Small intestine (tissue), 7 donors: ENCODE measurements around the gene MARCHF5. TPM values are rescaled to one million over a fixed set of nuclear protein-coding genes. Genes with fewer than 3 reads are reported as not detected.
"Not testable (repeated sequence)": the region's sequence is repeated elsewhere in the genome, so short reads cannot be mapped to it uniquely, and the experiment has no call there.

Source experiments
- DNase-seq, 2 donors: peaks; one replicate each; pipeline versions ENCODE4 v3.0.0 to v3.0.0-alpha.2; 2013
- FAIRE-seq: peaks from 2 replicates; lab custom pipeline; 2012; peaks lifted over from hg19 to GRCh38; lab: Jason Lieb, UNC
- H3K27ac ChIP-seq, 3 donors: one replicate each; pipeline ENCODE4 v1.5.1; 2013; ENCODE audit warnings: low read length in 2 of 3, mild to moderate bottlenecking in 2 of 3, control low read depth in 1 of 3, inconsistent platforms in 1 of 3, low read depth in 1 of 3, moderate library complexity in 1 of 3
- H3K27me3 ChIP-seq, 3 donors: one replicate each; pipeline ENCODE4 v1.6.1; 2013; ENCODE audit warnings: low read length in 3 of 3, inconsistent platforms in 1 of 3; ENCODE audit not compliant: control insufficient read depth in 3 of 3, insufficient read depth in 3 of 3
- H3K36me3 ChIP-seq, 3 donors: one replicate each; pipeline ENCODE4 v1.6.1; 2013; ENCODE audit warnings: low read length in 3 of 3, inconsistent platforms in 1 of 3, low read depth in 1 of 3, mild to moderate bottlenecking in 1 of 3, moderate library complexity in 1 of 3; ENCODE audit not compliant: control insufficient read depth in 3 of 3, insufficient read depth in 2 of 3
- H3K4me1 ChIP-seq, 3 donors: one replicate each; pipeline ENCODE4 v1.6.1; 2013; ENCODE audit warnings: low read length in 2 of 3, inconsistent platforms in 1 of 3, low read depth in 1 of 3, mild to moderate bottlenecking in 1 of 3, moderate library complexity in 1 of 3; ENCODE audit not compliant: control insufficient read depth in 3 of 3, insufficient read depth in 2 of 3
- H3K4me3 ChIP-seq, 3 donors: one replicate each; pipeline ENCODE4 v1.5.1; 2013; ENCODE audit warnings: low read length in 3 of 3, control low read depth in 1 of 3, inconsistent platforms in 1 of 3, low read depth in 1 of 3, mild to moderate bottlenecking in 1 of 3, moderate library complexity in 1 of 3
- H3K9me3 ChIP-seq, 2 donors: one replicate each; pipeline ENCODE4 v1.6.1; 2013; ENCODE audit warnings: low read depth in 1 of 2, low read length in 1 of 2; ENCODE audit not compliant: control insufficient read depth in 2 of 2, insufficient read depth in 1 of 2
- WGBS, 3 donors: extraction: QIAGEN DNeasy Blood & Tissue Kit; methylation state at CpG; one replicate each; pipeline ENCODE4 v1.1.7; 2013; 5-methylcytosine and 5-hydroxymethylcytosine counted together
- polyA plus RNA-seq, 4 donors: library from polyadenylated mRNA; stranded (reverse) in 3 of 4; unstranded in 1 of 4; fragments of 200-250 nt in 3 of 4; fragments of 120-200 nt in 1 of 4; gene quantifications; one replicate each; pipeline versions ENCODE4 v1.2.1 to v1.2.3, GENCODE V29; 2013
- donor health status: healthy with polysubstance abuse.
- donor health status: control.
- donor health status: control.
- donor health status: Bipolar disorder and iron deficiency.
- donor health status: healthy.

Gene MARCHF5
- polyA plus RNA-seq, 4 donors = 15.0 to 34.8 (median 17.9) TPM

DNA sequence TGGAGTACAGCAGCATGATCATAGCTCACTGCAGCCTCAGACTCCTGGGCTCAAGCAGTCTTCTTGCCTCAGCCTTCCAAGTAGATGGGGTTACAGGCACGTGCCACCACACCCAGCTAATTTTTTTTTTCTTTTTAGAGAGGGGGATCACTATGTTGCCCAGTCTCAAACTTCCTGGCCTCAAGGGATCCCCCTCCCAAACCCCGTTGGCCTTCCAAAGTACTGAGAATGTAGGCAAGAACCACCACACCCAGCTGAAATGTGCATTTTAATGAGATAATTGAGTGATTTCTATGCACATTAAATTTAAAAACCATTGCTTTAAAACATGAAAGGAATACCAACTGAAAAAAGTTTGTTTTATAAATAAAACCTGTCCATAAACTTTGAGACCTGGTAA, 25.6 kb downstream of the MARCHF5 start:
- no peaks in the 10 kb centered on the region for H3K4me1 ChIP-seq
- H3K4me3 ChIP-seq = no peak overlapping the region
- H3K9me3 ChIP-seq = no peaks in the 10 kb centered on the region
- 87 to 98% (median 89%) methylated on average over 2 of the region's 2 CpGs for WGBS, 3 donors
- no peaks in the 10 kb centered on the region for H3K27me3 ChIP-seq
- H3K27ac ChIP-seq = no peak overlapping the region
- DNase-seq = no peak
- no peak for FAIRE-seq
- peaks cover 0 to 28% (median 0%) of the 10 kb centered on the region in 3 donors for H3K36me3 ChIP-seq

DNA sequence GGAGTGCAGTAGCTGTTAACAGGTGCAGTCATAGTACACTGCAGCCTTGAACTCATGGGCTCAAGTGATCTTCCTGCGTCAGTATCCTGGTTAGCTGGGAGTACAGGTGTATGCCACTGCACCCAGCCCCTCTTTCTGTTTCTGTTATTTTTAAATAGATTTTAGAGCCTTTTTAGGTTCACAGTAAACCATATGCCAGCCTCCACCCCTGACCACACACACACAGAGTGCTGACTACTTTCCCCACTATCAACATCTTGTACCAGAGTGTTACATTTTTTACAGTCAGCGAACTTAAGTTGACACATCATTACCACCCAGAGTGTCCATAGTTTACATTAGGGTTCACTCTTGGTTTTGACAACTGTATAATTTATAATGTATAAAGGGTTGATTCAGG, 32.1 kb downstream of the MARCHF5 start:
- 88 to 100% (median 98%) methylated on average over 2 of the region's 2 CpGs for WGBS, 3 donors
- Histone ChIP-seq H3K27ac (no peak overlapping the region), H3K36me3 (peaks cover 0 to 11% (median 0%) of the 10 kb centered on the region in 3 donors), H3K4me3 (no peak overlapping the region), H3K9me3 (no peaks in the 10 kb centered on the region), H3K27me3 (no peaks in the 10 kb centered on the region), H3K4me1 (peaks cover 0 to 6% (median 0%) of the 10 kb centered on the region in 3 donors)
- no peak for FAIRE-seq
- no peak for DNase-seq

DNA sequence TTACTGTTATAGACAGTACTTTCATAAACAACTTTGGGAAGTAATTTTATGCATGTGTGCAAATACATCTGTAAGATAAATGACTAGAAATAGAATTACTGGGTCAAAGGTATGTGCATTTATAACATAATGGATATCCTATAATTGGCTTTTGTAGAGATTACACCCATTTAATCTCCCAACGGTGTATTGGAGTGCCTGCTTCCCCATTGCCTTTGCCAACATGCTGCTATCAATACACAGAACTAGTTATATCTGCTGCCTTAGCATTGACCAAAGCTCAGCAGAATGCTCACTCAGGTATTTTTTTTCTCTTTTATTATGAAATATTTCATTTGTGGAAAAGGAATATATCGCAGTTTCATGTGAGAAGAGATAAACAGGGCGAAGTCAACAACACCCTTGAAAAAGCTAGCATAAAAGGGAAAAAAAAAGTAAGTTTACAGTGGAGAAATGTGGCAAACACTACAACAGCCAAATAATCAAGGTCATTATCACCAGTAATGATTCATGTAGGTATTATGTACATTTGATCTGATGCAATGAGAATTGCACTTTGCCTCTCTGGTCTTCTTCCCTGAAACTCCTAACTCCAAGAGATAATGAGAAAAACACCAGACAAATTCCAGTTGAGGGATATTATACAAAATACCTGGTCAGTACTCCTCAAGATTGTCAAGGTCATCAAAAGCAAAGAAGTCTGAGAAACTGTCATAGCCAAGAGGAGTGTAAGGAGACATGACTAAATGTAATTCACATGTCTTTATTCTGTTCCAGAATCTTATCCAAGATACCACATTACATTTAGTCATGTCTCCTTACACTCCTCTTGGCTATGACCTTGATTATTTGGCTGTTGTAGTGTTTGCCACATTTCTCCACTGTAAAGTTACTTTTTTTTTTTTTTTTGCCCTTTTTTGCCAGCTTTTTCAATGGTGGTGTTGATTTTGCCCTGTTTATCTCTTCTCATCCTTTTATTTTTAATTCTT, 36.8 kb downstream of the MARCHF5 start:
- FAIRE-seq = peak; percentile 36

DNA sequence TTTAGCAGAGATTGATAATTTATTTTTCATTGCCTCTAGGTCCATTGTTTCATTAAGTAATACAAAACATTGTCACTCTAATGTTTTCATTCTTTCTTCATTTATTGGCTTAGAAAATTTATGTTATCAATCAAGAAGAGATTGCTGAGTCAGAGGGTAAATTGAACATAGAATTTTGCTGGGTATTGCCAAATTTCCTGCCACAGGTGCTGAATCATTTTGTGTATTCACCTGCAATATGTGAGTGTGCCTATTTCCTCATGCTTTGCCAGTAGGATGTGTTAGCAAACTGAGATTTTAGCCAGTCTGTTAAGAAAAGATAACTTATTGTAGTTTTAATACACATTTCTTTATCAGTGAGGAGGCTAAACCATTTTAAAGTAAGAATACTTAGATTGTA, 38.0 kb downstream of the MARCHF5 start:
- Histone ChIP-seq H3K27ac (no peak overlapping the region), H3K4me3 (no peak overlapping the region), H3K9me3 (no peaks in the 10 kb centered on the region), H3K36me3 (peaks cover 0 to 6% (median 0%) of the 10 kb centered on the region in 3 donors), H3K27me3 (no peaks in the 10 kb centered on the region), H3K4me1 (peaks cover 0 to 6% (median 0%) of the 10 kb centered on the region in 3 donors)
- DNase-seq (no peak), FAIRE-seq (no peak)

More for the DNA sequence above, 36.8 kb downstream of the MARCHF5 start:
- 20 to 66% (median 44%) methylated on average over 3 of the region's 3 CpGs for WGBS, 3 donors
- H3K27ac ChIP-seq = peak overlapping the region in 2 of 3 donors; percentile 41 to 57
- DNase-seq = peak; percentile 54 to 87
- H3K4me1 ChIP-seq = peaks cover 0 to 6% (median 0%) of the 10 kb centered on the region in 3 donors
- H3K36me3 ChIP-seq = peaks cover 0 to 5% (median 0%) of the 10 kb centered on the region in 3 donors
- no peaks in the 10 kb centered on the region for H3K9me3 ChIP-seq
- H3K27me3 ChIP-seq = no peaks in the 10 kb centered on the region
- H3K4me3 ChIP-seq = no peak overlapping the region

DNA sequence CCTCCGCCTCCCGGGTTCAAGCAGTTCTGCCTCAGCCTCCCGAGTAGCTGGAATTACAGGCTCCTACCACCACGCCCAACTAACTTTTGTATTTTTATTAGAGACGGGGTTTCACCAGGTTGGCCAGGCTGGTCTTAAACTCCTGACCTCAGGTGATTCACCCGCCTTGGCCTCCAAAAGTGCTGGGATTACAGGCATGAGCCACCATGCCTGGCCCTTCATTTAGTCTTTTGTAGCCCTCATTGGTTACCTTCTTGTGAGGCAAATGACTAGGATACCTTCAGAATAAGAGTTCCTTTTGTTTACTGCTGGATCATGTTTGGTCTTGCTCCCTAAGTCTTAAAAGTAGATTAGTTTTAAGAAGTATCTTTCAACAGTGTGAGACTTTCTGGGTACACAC, 39.0 kb downstream of the MARCHF5 start:
- WGBS, 3 donors = 88 to 94% (median 93%) methylated on average over 6 of the region's 6 CpGs
- not testable (repeated sequence) for H3K27ac ChIP-seq, H3K4me3 ChIP-seq, H3K27me3 ChIP-seq, H3K9me3 ChIP-seq, DNase-seq, FAIRE-seq, H3K4me1 ChIP-seq, H3K36me3 ChIP-seq

DNA sequence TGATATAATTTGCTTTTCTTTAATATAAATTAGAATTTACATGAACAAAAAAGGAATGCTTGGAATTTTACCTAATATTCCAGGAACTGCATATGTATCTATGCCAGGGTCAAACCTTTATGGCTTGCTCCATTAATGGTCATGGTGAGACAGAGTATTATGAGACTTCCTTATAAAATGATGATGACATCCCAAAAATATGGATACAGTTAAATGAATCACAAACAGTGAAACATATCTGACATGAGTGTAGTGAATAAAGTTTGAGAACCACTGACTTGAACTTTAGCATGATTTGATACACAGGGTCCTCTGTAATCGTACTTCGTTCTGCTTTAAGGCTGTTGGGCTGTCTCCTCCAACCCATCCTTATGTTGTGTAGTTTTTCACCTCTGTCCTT, 51.8 kb downstream of the MARCHF5 start:
- no peaks in the 10 kb centered on the region for H3K4me1 ChIP-seq
- H3K9me3 ChIP-seq = no peaks in the 10 kb centered on the region
- no peak overlapping the region for H3K27ac ChIP-seq
- WGBS, 3 donors = 98 to 100% (median 100%) methylated on average over 2 of the region's 2 CpGs
- no peak overlapping the region for H3K4me3 ChIP-seq
- no peak for DNase-seq
- no peak for FAIRE-seq
- no peaks in the 10 kb centered on the region for H3K27me3 ChIP-seq
- H3K36me3 ChIP-seq = peaks cover 0 to 25% (median 3%) of the 10 kb centered on the region in 3 donors

DNA sequence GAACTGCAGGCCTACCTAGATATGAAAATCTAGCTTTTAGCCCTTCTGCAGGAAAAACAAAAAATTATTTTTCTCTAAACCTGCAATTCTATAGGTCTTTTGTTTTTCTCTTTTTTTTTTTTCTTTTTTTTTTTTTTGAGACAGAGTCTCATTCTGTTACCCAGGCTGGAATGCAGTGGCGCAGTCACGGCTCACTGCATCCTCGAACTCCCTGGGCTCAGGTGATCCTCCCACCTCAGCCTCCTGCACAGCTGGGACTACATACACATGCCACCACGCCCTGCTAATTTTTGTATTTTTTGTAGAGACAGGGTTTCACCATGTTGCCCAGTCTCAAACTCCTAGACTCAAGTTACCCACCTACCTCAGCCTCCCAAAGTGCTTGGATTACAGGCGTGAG, 54.6 kb downstream of the MARCHF5 start:
- not testable (repeated sequence) for FAIRE-seq, H3K27me3 ChIP-seq, H3K9me3 ChIP-seq, H3K4me3 ChIP-seq, H3K4me1 ChIP-seq, H3K27ac ChIP-seq, DNase-seq
- peaks cover 0 to 31% (median 8%) of the 10 kb centered on the region in 3 donors for H3K36me3 ChIP-seq
- WGBS, 3 donors = 94 to 100% (median 95%) methylated on average over 5 of the region's 5 CpGs

DNA sequence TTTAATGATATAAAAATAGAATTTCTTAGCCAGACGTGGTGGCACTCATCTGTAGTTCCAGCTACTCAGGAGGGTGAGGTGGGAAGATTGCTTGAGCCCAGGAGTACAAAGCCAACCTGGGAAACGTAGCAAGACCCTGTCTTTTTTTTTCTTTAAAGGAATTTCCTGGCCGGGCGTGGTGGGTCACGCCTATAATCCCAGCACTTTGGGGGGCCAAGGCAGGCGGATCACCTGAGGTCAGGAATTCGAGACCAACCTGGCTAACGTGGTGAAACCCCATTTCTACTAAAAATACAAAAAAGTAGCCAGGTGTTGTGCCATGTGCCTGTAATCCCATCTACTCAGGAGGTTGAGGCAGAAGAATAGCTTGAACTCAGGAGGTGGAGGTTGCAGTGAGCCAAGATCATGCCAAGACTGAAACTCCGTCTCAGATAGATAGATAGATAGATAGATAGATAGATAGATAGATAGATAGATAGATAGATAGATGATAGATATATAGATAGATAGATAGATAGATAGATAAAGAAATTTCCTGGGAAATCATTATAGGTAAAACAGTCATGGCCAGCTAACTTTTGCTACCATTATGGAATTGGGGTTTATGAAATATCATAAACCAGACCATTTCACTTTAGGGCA, 56.2 kb downstream of the MARCHF5 start:
- peaks cover 0 to 26% (median 10%) of the 10 kb centered on the region in 3 donors for H3K36me3 ChIP-seq
- DNase-seq, H3K4me3 ChIP-seq, H3K4me1 ChIP-seq, H3K9me3 ChIP-seq, FAIRE-seq, H3K27ac ChIP-seq, H3K27me3 ChIP-seq: not testable (repeated sequence)
- WGBS, 3 donors = 93% methylated on average over 9 of the region's 9 CpGs
